ACC112 (cell line): ENCODE data around the gene NR2C1.

Experiments
- H2AFZ ChIP-seq: fragments of 200-600 bp; sonication (generic); one replicate; pipeline ENCODE4 v1.6.0; 2017; ENCODE audit warnings: antibody characterized with exemption, low read length; ENCODE audit not compliant: unreplicated experiment
- H3K27ac ChIP-seq: fragments of 200-600 bp; sonication (generic); 2 replicates; pipeline ENCODE4 v1.5.1; 2014; ENCODE audit warnings: low read depth, mild to moderate bottlenecking, antibody characterized with exemption, low read length, moderate library complexity
- H3K27me3 ChIP-seq: fragments of 200-600 bp; sonication (generic); 2 replicates; pipeline ENCODE4 v1.6.1; 2014; ENCODE audit warnings: mild to moderate bottlenecking, antibody characterized with exemption, low read length, moderate library complexity, mixed read lengths; ENCODE audit not compliant: insufficient read depth
- H3K36me3 ChIP-seq: fragments of 200-600 bp; sonication (generic); 2 replicates; pipeline ENCODE4 v1.6.1; 2016; ENCODE audit warnings: mild to moderate bottlenecking, antibody characterized with exemption, low read length, moderate library complexity, mixed read lengths; ENCODE audit not compliant: insufficient read depth
- H3K4me1 ChIP-seq: fragments of 200-600 bp; sonication (generic); one replicate; pipeline ENCODE4 v1.6.1; 2016; ENCODE audit warnings: low read length, mixed read lengths; ENCODE audit not compliant: insufficient read depth, unreplicated experiment, control insufficient read depth
- H3K4me3 ChIP-seq: fragments of 200-600 bp; sonication (generic); 2 replicates; pipeline ENCODE4 v1.5.1; 2014; ENCODE audit warnings: mild to moderate bottlenecking, low read depth, low read length
- H3K79me2 ChIP-seq: fragments of 200-600 bp; sonication (generic); one replicate; pipeline ENCODE4 v1.6.0; 2016; ENCODE audit warnings: low read length; ENCODE audit not compliant: control insufficient read depth, unreplicated experiment, insufficient read depth

The NR2C1 gene

DNA sequence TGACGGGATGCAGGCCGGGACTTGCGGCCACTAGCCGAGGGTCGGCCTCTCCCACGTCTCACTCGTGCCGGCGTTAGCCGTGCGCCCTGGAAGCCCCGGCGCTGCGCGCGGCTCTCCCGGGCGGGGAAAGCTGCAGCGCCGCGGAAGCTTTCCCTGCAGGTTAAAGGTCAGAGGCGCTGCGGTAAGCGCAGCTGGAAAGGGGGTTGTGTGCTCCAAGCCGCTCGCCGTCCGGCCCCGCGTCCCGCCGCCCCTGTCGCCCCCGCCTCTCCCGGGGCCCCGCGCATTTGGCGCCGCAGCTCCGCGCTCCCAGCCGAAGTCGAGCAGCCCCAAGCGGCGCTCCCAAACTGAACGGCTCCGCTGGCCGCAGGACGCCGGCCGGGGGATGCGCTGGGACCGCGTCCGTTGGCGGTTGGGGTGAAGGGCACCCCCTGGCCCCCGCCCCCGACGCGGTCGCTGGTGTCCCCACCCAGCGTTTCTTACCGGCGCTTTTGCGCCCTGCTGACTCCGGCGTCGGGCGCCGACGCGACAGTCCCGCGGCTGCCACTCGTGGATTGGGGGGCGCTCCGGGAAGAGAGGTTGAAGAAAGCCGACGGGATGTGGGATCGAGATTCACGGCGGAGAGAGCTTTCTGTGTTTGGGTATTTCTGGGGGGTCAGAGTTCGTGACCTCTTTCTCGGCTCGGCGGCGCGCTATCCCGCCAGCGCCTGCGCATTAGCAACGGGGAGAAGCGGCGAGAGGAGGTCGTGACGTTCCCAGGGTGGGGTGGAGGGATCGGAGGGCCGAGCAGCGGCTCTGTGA lies at the start of gene NR2C1:
NR2C1 (minus strand) TSS at position 719 of the 798 bp plus-strand sequence. CDS start 6,234 bp downstream, outside the sequence.
- Histone ChIP-seq H3K36me3 (no peaks in the 10 kb centered on the region), H3K4me3 (peak within 1 kb of the TSS; percentile 98), H2AFZ (peak within 1 kb of the TSS; percentile 67), H3K79me2 (peaks cover 34% of the 10 kb centered on the region), H3K27ac (peak within 1 kb of the TSS; percentile 21), H3K4me1 (no peaks in the 10 kb centered on the region), H3K27me3 (no peaks in the 10 kb centered on the region)

DNA sequence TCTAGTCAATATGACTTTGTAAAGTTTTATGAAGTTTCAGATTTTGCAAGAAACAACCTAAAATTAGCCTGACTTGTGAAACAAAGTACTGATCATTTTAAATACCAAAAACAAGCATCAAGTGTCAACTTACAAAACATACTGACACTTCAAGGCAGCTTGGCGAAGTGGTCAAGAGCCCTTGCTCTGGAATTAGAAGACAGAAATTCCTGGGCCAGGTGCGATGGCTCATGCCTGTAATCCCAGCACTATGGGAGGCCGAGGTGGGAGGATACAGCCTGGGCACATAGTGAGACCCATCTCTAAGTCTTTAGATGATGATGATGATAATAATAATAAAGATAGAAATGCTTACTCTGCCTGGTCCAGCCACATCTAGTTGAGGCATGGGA lies 45.4 kb upstream of the NR2C1 start:
- Histone ChIP-seq H3K79me2 (no peaks in the 10 kb centered on the region), H3K4me1 (peaks cover 23% of the 10 kb centered on the region), H3K27ac (peak overlapping the region; percentile 72), H3K27me3 (no peaks in the 10 kb centered on the region), H3K4me3 (peak overlapping the region; percentile 28; the same call in 1 of the 2 replicates), H3K36me3 (no peaks in the 10 kb centered on the region), H2AFZ (no peak overlapping the region)

DNA sequence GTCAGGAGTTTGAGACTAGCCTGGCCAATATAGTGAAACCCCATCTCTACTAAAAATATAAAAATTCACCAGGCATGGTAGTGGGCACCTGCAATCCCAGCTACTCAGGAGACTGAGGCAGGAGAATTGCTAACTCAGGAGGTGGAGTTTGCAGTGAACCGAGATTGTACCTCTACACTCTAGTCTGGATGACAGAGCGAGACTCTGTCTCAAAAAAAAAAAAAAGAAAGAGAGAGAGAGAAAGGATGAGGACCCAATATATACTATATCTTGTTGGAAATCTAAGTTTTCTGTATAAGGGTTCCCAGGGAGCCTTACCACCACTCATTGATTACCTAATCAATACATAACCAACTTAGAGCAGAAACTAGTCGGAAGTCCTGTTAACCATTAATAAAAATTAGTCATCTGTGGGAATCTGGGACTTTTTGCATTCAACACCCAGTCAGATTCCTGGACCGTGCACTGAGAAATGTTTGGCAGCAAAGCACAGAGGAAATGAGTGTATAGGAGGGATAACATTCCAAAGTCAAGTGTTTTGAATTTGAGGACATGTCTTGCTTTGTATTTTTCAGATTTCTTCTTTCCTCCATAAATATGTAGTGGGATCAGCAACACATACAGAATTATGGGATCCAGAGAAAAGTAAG lies 44.8 kb upstream of the NR2C1 start:
- Histone ChIP-seq H3K36me3 (no peaks in the 10 kb centered on the region), H3K27ac (peak overlapping the region; percentile 72), H2AFZ (no peak overlapping the region), H3K4me1 (peaks cover 23% of the 10 kb centered on the region), H3K79me2 (no peaks in the 10 kb centered on the region), H3K4me3 (peak overlapping the region; percentile 28; the same call in 1 of the 2 replicates), H3K27me3 (no peaks in the 10 kb centered on the region)

DNA sequence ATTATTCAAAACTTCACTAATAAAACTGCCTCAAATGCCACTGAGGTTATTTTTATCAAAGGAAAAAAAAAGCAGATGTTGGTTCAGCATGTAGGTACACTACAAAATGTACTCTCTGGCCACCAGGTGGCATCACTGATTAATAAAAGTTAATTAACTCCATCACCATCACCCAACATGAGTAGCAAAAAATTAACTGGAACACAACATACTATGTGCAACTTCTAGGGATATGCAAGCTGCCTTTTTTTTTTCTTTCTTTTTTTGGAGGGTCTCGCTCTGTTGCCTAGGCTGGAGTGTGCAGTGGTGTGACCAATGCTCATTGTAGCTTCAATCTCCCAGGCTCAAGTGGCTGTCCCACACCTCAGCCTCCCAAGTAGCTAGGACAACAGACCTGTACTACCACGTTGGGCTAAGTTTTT lies 43.8 kb upstream of the NR2C1 start:
- Histone ChIP-seq H2AFZ (no peak overlapping the region), H3K27ac (no peak overlapping the region), H3K79me2 (no peaks in the 10 kb centered on the region), H3K36me3 (no peaks in the 10 kb centered on the region), H3K4me1 (peaks cover 23% of the 10 kb centered on the region), H3K4me3 (no peak overlapping the region), H3K27me3 (no peaks in the 10 kb centered on the region)

DNA sequence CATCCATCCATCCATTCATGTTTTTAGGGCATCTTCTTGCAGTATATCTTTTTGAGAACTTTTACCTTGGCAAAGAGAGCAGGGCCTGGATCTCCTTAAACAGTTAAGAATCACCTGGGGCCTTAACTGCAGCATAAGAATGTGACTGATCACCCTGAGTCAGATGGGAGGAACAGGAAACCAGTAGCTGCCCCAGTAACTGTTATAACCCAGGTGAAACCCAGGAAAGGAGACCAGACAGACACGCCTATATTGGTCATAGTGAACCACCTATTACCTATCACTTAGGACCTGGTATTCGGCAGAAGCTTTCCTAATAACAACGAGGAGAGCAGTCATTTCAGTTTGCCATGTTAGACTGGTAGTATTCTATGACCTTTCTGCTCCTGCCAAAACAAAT lies 43.4 kb upstream of the NR2C1 start:
- Histone ChIP-seq H2AFZ (no peak overlapping the region), H3K4me3 (no peak overlapping the region), H3K36me3 (no peaks in the 10 kb centered on the region), H3K4me1 (peaks cover 23% of the 10 kb centered on the region), H3K27ac (no peak overlapping the region), H3K27me3 (no peaks in the 10 kb centered on the region), H3K79me2 (no peaks in the 10 kb centered on the region)

DNA sequence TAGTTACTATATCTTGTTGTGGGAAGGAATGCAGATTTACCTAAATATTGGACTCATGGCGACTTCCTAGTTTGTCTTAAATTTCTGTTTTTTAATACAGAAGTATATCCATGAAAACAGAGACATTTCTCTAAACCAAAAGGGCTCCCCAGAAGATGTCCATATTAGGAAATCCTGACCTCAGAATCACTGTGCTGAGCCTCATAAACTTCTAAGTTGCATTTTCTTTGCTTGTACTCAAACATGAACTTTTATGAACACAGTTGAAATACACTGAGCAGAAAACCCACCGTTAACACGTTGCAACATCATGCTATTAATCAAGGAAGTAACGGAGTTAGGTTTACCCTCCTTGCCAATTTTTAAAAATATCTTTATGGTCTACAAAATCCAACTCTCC lies 42.9 kb upstream of the NR2C1 start:
- Histone ChIP-seq H3K79me2 (no peaks in the 10 kb centered on the region), H3K27ac (no peak overlapping the region), H3K36me3 (no peaks in the 10 kb centered on the region), H3K4me3 (no peak overlapping the region), H3K27me3 (no peaks in the 10 kb centered on the region), H2AFZ (no peak overlapping the region), H3K4me1 (peaks cover 23% of the 10 kb centered on the region)

DNA sequence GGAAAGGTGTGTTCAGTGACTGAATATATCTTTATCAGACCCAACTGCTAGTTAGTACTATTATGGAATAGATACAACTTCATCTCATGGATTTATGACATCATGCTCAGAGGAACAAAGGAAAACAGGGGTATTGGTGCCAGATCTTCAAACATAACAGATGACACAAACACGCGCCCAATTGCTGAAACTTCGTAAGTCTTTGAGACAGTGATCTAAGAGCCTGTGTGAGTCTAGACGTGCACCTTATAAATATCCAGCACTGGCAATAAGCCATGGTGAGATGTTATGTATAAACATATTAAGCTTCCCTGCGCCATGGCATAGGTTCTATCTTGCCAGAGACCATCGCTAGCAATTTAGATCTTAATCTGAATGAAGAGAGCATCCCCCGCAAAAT lies 42.2 kb upstream of the NR2C1 start:
- Histone ChIP-seq H3K4me1 (peaks cover 23% of the 10 kb centered on the region), H3K36me3 (no peaks in the 10 kb centered on the region), H3K27ac (no peak overlapping the region), H2AFZ (no peak overlapping the region), H3K4me3 (no peak overlapping the region), H3K27me3 (no peaks in the 10 kb centered on the region), H3K79me2 (no peaks in the 10 kb centered on the region)

DNA sequence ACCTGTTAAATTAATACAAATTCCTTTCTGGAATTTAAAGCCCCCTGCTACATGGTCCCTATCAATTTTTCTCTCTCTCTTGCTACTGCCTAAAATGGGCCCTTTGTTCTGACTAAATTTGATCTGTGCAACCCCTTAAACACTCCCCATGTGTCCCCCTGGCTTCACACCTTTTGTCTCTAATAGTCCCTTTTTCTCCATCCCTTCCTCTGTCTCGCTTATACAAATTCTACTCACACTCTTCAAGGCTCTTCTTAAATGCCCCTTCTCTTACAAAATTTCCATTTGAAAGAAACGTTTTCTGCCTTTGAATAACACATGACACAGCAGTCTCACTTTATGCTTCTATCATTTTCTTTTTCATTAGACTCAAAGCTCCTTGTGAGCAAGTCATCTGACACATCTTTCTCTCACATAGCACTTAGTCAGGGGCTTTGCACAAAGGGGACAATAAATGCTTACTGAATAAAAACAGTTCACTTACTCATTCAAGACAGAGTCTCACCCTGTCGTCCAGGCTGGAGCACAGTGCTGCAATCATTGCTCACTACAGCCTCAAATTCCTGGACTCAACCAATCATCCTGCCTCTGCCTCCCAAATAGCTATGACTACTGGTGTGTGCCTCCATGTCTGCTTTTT lies 41.5 kb upstream of the NR2C1 start:
- H3K27ac ChIP-seq = no peak overlapping the region
- H3K4me3 ChIP-seq = no peak overlapping the region
- peaks cover 23% of the 10 kb centered on the region for H3K4me1 ChIP-seq
- no peaks in the 10 kb centered on the region for H3K79me2 ChIP-seq
- no peak overlapping the region for H2AFZ ChIP-seq
- no peaks in the 10 kb centered on the region for H3K36me3 ChIP-seq
- no peaks in the 10 kb centered on the region for H3K27me3 ChIP-seq

DNA sequence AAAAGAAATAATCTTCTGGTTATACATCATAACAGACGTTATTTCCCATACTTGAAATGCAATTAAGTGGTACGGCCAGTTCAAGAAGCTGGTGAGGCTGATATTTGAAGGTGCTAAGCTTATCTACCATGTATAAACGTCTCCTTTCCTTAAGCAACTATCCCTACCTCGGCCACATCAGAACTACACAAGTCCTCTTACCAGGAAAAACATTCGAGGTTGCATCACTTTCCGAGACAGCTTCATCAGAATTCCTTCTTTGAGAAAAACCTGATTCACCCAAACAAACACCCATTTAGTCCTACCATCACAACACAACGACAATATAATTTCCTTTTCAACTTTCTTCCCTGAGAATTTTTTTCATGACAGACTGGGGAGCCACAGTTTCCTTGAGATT lies 33.9 kb upstream of the NR2C1 start:
- Histone ChIP-seq H2AFZ (no peak overlapping the region), H3K4me1 (peaks cover 15% of the 10 kb centered on the region), H3K27me3 (no peaks in the 10 kb centered on the region), H3K27ac (no peak overlapping the region), H3K4me3 (no peak overlapping the region), H3K36me3 (no peaks in the 10 kb centered on the region), H3K79me2 (no peaks in the 10 kb centered on the region)

DNA sequence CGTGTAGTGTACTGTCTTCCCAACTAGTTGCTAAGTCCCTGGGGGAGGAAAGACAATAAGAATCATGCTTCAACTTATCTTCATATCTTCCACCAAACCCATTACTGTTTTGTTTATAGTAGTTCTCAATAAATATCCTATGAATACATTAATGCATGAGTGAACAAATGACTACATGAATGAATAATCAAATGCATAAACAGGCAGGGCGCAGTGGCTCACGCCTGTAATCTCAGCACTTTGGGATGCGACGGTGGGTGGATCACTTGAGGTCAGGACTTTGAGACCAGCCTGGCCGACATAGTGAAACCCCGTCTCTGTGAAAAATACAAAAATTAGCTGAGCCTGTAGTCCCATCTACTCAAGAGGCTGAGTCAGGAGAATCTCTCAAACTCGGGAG lies 32.1 kb upstream of the NR2C1 start:
- no peaks in the 10 kb centered on the region for H3K79me2 ChIP-seq
- no peak overlapping the region for H3K27ac ChIP-seq
- H3K27me3 ChIP-seq = no peaks in the 10 kb centered on the region
- peaks cover 16% of the 10 kb centered on the region for H3K4me1 ChIP-seq
- no peaks in the 10 kb centered on the region for H3K36me3 ChIP-seq
- H3K4me3 ChIP-seq = no peak overlapping the region
- no peak overlapping the region for H2AFZ ChIP-seq
